TTC549 (cell line): ENCODE results near the gene AKAP9.
"Not testable (repeated sequence)": the region's sequence is repeated elsewhere in the genome, so short reads cannot be mapped to it uniquely, and the experiment has no call there.

ENCODE experiments used
- FAIRE-seq: peaks from 2 replicates; lab custom pipeline; 2012; peaks lifted over from hg19 to GRCh38; lab: Jason Lieb, UNC

Gene AKAP9

DNA sequence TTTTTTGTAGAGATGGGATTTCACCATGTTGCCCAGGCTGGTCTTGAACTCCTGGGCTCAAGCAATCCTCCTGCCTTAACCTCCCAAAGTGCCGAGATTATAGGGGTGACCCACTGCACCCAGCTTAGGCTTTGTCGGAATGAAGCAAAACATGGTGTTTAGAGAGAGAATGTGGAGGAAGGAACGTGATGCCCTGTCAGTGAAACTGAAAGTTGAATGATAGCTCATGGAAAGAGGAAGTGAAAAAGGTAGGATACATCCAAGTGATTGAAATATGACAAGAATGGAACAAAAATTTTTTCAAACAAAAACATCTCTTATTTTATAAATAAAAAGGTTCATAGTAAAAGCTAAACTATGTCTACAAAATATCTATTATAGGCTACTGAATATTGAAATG lies 5.9 kb downstream of the AKAP9 start:
- no peak for FAIRE-seq

DNA sequence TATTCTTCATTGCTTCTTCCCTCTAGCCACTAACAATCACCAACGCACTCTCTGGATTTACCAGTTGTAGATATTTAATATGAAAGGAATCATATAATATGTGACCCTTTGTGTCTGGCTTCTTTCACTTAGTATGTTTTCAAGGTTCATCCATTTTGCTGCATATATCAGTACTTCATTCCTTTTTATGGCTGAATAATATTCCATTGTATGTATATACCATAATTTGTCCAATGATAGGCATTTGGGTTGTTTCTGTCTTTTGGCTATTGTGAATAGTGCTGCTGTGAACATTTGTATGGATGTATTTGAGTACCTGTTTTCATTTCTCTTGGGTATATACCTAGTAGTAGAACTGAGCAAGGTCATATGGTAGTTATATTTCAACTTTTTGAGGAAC lies 7.3 kb downstream of the AKAP9 start:
- no peak for FAIRE-seq

- no peak for FAIRE-seq
These were observed 8.8 kb downstream of the AKAP9 start for GRCh38 chr7:91949221-91950009.

- FAIRE-seq: no peak
These were observed 13.0 kb downstream of the AKAP9 start for GRCh38 chr7:91953618-91954017.

- FAIRE-seq: not testable (repeated sequence)
These were observed 15.8 kb downstream of the AKAP9 start for GRCh38 chr7:91956464-91956863.

GRCh38 chr7:91957232-91957631 lies 16.6 kb downstream of the AKAP9 start:
- FAIRE-seq: peak; percentile 58

- no peak for FAIRE-seq
These were observed 17.2 kb downstream of the AKAP9 start for GRCh38 chr7:91957823-91958222.

- no peak for FAIRE-seq
These were observed 18.4 kb downstream of the AKAP9 start for GRCh38 chr7:91959023-91959422.

GRCh38 chr7:91961816-91962215 lies 21.2 kb downstream of the AKAP9 start:
- no peak for FAIRE-seq

GRCh38 chr7:91962419-91962818 lies 21.8 kb downstream of the AKAP9 start:
- no peak for FAIRE-seq

DNA sequence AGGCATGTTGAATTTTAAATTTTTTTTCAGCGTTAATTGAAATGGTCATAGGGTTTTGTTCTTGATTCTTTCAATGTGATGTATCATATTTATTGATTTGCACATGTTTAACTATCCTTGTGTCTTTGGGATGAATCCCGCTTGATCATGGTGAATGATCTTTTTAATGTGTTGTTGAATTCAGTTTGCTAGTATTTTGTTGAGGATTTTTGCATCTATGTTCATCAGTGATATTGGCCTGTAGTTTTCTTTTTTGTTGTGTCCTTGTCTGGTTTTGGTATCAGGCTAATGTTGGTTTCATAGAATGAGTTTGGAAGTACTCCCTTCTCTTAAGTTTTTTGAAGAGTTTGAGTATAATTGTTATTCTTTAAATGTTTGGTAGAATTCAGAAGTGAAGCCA lies 26.9 kb downstream of the AKAP9 start:
- FAIRE-seq: not testable (repeated sequence)

GRCh38 chr7:91973639-91974038 lies 33.0 kb downstream of the AKAP9 start:
- FAIRE-seq: no peak

DNA sequence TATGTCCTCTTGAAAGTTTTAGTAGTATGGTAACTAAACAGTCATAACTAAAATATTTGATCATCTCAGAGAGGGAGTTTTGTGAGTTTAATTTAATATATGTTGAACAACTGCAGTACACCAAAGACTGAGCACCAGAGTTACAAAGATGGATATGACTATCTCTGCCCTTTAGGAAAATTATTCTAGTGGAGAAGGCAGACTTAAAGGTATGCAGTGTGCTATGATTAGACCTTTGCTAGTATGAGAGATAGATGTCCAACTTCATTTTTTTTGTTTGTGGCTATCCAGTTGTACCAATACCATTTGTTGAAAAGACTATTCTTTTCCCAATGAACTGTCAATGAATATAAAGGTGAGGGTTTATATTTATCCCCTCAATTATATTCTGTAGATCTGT lies 33.4 kb downstream of the AKAP9 start:
- no peak for FAIRE-seq

DNA sequence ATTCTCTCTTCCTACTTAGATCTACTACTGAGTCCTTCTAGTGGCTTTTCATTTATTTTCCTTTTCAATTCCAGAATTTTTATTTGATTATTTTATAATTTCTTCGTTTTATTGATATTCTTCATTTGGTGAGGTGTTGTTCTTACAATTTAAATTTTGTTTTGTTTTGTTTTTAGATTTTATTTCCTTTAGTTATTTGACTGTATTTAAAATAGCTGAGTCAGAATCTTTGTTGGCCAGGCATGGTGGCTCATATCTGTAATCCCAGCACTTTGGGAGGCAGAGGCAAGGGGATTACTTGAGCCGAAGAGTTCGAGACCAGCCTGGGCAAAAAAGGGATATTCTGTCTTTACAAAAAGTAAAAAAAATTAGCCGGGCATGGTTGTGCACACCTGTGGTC lies 36.1 kb downstream of the AKAP9 start:
- FAIRE-seq: no peak

DNA sequence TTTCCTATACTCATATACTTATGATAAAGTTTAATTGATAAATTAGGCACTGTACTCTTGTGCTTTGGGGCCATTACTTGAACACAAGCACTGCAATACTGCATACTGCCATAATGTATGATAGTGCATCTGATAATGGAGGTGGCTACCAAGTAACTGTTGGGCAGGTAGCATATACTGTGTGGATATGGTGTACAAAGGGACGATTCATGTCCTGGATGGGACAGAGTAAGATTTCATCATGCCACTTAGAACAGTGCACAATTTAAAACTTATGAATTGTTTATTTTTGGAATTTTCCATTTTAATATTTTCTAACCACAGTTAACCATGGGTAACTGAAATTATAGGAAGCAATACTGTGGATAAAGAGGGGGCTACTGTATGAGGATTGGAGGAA lies 38.9 kb downstream of the AKAP9 start:
- no peak for FAIRE-seq

GRCh38 chr7:91982352-91982751 lies 41.7 kb downstream of the AKAP9 start:
- FAIRE-seq: not testable (repeated sequence)

DNA sequence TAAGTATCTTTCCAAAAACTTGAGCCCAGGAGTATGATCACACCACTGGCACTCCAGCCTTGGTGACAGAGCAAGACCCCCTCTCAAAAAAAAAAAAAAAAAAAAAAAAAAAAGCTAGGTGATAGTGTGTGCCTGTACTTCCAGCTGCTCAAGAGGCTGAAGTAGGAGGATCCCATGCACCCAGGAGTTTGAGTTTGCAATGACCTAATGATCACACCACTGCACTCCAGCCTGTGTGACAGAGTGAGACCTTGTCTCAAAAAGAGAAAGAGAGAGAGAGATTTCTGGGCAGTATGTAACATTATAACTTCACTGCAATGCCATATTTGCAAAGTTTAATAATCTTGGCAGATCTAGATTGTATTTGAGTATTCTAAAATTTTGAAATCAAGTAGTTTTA lies 47.6 kb downstream of the AKAP9 start:
- no peak for FAIRE-seq

GRCh38 chr7:91993976-91994375 lies 53.3 kb downstream of the AKAP9 start:
- FAIRE-seq: no peak

- FAIRE-seq: no peak
These were observed 54.9 kb downstream of the AKAP9 start for GRCh38 chr7:91995391-91996105.

GRCh38 chr7:91999631-92000565 lies 59.2 kb downstream of the AKAP9 start:
- FAIRE-seq: no peak

- FAIRE-seq: no peak
These were observed 62.1 kb downstream of the AKAP9 start for GRCh38 chr7:92002720-92003119.

DNA sequence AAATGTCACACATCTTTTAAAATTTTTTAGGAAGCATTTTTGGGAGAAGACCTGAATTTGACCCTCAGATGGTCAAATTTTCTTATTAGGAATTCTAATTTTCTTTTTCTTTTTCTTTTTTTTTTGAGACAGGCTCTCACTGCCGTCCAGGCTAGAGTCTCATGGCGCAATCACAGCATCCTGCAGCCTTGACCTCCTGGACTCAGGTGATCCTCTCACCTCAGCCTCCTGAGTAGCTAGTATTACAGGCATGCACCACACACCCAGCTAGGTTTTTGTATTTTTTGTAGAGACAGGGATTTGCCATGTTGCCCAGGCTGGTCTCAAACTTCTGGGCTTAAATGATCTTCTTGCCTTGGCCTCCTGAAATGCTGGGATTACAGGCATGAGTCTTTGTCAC lies 65.4 kb downstream of the AKAP9 start:
- no peak for FAIRE-seq

DNA sequence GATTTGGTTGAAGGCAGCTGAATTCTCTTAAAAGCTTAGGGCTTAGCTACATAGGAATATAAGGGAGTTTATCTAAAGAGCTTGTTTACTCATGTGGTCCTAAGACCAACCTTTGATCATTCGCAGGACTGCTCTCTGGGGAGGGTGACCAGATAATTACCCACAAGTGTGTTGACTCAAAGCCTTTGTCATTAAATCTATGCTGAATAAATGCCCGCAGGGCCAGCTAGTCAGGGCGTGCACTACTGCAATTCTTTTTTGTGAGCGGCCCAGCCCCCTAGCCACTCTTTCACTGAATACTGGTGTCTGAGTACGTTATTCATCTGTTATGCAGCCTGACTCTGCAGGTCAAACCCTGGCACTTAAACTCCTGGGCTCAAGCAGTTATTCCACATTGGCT lies 69.6 kb downstream of the AKAP9 start:
- FAIRE-seq: no peak
